ENCODE measurements around the gene UBALD2.
A peak's percentile ranks its signal among the peaks of the same experiment; 100 is the strongest.
"Not testable (repeated sequence)": the region's sequence is repeated elsewhere in the genome, so short reads cannot be mapped to it uniquely, and the experiment has no call there.

The UBALD2 gene

DNA sequence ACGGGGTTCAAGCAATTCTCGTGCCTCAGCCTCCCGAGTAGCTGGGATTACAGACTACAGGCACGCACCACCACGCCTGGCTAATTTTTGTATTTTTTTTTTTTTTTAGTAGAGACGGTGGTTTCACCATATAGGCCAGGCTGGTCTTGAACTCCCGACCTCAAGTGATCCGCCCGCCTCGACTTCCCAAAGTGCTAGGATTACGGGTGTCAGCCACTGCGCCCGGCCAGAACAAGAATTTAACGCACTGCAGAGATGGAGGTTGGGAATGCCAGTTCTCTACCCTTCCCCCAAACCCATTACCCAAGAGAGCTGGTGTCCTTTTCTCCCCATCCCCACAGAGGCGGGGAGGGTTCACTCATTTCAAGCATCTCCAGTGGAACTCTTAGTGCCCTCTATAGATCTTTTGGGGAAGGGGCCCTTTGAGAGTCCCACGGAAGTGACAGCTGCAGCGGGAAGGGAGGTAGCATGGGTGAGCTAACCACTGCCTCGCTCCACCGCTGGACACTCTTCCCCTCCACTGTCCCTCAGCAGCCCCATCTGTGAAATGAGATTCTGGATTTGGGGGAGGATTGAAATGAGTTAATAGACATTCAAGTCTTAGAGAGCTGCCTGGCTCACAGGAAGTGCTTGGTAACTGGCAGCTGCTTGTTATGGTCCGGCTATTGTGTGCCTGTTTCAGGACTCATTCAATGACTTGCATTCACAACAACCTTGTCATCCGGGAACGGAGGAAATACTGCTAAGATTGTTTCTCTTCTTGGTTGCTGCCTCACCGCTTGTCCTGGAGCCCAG is 3.5 kb upstream of the UBALD2 start:
- H3K27me3 ChIP-seq (ENCODE audit: control insufficient read depth, insufficient read depth, low read length) = no peaks in the 10 kb centered on the region
- no peaks in the 10 kb centered on the region for H3K36me3 ChIP-seq (ENCODE audit: control insufficient read depth, insufficient read depth, low read length)
- H3K4me1 ChIP-seq (ENCODE audit: control insufficient read depth, insufficient read depth, low read length) = peaks cover 67% of the 10 kb centered on the region
- H3K9ac ChIP-seq (ENCODE audit: low read length) = peak overlapping the region; percentile 64
- no peak overlapping the region for H3K4me3 ChIP-seq (ENCODE audit: low read length)
- no peaks in the 10 kb centered on the region for H3K9me3 ChIP-seq (ENCODE audit: control insufficient read depth, low read length)

DNA sequence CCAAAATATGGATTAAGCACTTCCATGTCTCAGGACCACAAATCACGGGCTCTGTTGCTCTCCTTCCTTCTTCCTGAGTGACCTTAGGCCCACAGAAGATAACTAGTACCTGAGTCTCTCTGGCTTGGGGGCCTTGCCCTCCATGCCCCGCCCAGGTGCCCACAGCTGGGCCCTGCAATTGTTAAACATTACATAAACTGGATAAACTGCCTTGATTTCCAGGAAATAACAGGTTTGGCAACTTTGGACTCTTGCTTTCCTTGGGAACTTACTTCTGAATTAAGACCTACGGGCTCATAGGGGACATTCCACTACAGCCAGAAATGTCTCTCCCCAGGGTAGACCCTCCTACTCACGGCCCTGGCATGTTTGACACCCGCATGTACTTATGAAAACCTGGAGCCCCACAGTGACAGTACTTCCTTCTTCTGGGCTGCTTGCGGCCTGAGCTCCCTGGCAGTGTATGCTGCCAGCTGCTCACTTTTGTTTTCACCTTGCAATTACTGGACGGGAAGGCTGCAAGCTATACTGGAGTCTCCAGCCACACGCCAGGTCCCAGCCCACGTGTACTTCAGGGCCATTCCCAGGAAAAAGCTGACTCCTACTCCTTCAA is 2.3 kb upstream of the UBALD2 start:
- Histone ChIP-seq H3K4me3 (ENCODE audit: low read length) (no peak overlapping the region), H3K9ac (ENCODE audit: low read length) (peak overlapping the region; percentile 64), H3K36me3 (ENCODE audit: control insufficient read depth, insufficient read depth, low read length) (no peaks in the 10 kb centered on the region), H3K9me3 (ENCODE audit: control insufficient read depth, low read length) (no peaks in the 10 kb centered on the region), H3K4me1 (ENCODE audit: control insufficient read depth, insufficient read depth, low read length) (peaks cover 79% of the 10 kb centered on the region), H3K27me3 (ENCODE audit: control insufficient read depth, insufficient read depth, low read length) (no peaks in the 10 kb centered on the region)

- H3K9me3 ChIP-seq (ENCODE audit: control insufficient read depth, low read length) = no peaks in the 10 kb centered on the region
- H3K4me1 ChIP-seq (ENCODE audit: control insufficient read depth, insufficient read depth, low read length) = peaks cover 80% of the 10 kb centered on the region
- peaks cover 6% of the 10 kb centered on the region for H3K36me3 ChIP-seq (ENCODE audit: control insufficient read depth, insufficient read depth, low read length)
- H3K9ac ChIP-seq (ENCODE audit: low read length) = peak overlapping the region; percentile 64
- H3K4me3 ChIP-seq (ENCODE audit: low read length) = no peak overlapping the region
- no peaks in the 10 kb centered on the region for H3K27me3 ChIP-seq (ENCODE audit: control insufficient read depth, insufficient read depth, low read length)
Measured at GRCh38 chr17:76263896-76264295, 1.3 kb upstream of the UBALD2 start.

- Histone ChIP-seq H3K9ac (ENCODE audit: low read length) (peak overlapping the region; percentile 31), H3K4me3 (ENCODE audit: low read length) (no peak overlapping the region), H3K27me3 (ENCODE audit: control insufficient read depth, insufficient read depth, low read length) (no peaks in the 10 kb centered on the region), H3K9me3 (ENCODE audit: control insufficient read depth, low read length) (no peaks in the 10 kb centered on the region), H3K36me3 (ENCODE audit: control insufficient read depth, insufficient read depth, low read length) (peaks cover 6% of the 10 kb centered on the region), H3K4me1 (ENCODE audit: control insufficient read depth, insufficient read depth, low read length) (peaks cover 81% of the 10 kb centered on the region)
Measured at GRCh38 chr17:76264425-76264754, 758 bp upstream of the UBALD2 start.

GRCh38 chr17:76265624-76266243 is 586 bp downstream of the UBALD2 start:
- peaks cover 6% of the 10 kb centered on the region for H3K36me3 ChIP-seq (ENCODE audit: control insufficient read depth, insufficient read depth, low read length)
- H3K9me3 ChIP-seq (ENCODE audit: control insufficient read depth, low read length) = no peaks in the 10 kb centered on the region
- H3K4me1 ChIP-seq (ENCODE audit: control insufficient read depth, insufficient read depth, low read length) = peaks cover 72% of the 10 kb centered on the region
- H3K27me3 ChIP-seq (ENCODE audit: control insufficient read depth, insufficient read depth, low read length) = no peaks in the 10 kb centered on the region
- peak overlapping the region; percentile 26 for H3K4me3 ChIP-seq (ENCODE audit: low read length)
- peak overlapping the region; percentile 88 for H3K9ac ChIP-seq (ENCODE audit: low read length)

DNA sequence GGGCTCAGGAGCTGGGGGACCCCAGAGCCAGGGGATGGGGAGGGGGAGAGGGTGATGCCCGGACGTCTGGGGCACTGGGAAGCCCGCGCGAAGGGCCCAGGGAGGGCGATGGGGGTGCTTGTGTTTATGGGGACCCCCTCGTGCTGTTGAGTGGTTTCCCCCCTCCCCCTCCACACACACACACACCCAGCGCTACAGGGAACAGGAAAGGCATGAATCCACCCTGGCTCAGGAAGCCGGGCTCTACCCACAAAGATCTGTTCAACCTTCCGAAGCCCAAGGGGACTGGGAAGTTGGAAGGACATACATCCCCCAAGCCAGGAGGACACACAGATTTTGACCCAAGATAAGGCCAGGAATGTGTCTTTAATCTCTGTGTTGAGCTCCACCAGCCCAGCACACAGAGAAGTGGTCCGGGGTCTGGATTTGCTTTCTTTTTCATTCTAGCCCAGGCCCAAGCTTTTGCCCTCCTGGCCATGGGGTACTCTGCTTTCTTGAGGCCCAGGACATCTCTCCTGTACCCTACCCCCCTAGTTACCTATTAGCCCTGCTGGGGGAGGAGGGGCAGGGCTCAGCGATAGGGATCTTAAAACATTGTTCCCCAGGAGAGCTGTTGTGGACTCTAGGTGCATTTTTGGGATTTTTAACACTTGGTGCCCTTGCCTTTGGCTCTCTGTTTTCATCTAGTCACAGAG is 1.2 kb downstream of the UBALD2 start:
- Histone ChIP-seq H3K4me3 (ENCODE audit: low read length) (peak overlapping the region; percentile 26), H3K9ac (ENCODE audit: low read length) (peak overlapping the region; percentile 88), H3K9me3 (ENCODE audit: control insufficient read depth, low read length) (no peaks in the 10 kb centered on the region)

GRCh38 chr17:76267051-76267576 is 2.0 kb downstream of the UBALD2 start:
- H3K9me3 ChIP-seq (ENCODE audit: control insufficient read depth, low read length) = no peaks in the 10 kb centered on the region
- H3K4me3 ChIP-seq (ENCODE audit: low read length) = peak overlapping the region; percentile 26
- no peaks in the 10 kb centered on the region for H3K27me3 ChIP-seq (ENCODE audit: control insufficient read depth, insufficient read depth, low read length)
- H3K4me1 ChIP-seq (ENCODE audit: control insufficient read depth, insufficient read depth, low read length) = peaks cover 72% of the 10 kb centered on the region
- peak overlapping the region; percentile 88 for H3K9ac ChIP-seq (ENCODE audit: low read length)
- peaks cover 6% of the 10 kb centered on the region for H3K36me3 ChIP-seq (ENCODE audit: control insufficient read depth, insufficient read depth, low read length)

More for the DNA sequence above, 1.2 kb downstream of the UBALD2 start:
- H3K4me1 ChIP-seq (ENCODE audit: control insufficient read depth, insufficient read depth, low read length) = peaks cover 72% of the 10 kb centered on the region
- H3K27me3 ChIP-seq (ENCODE audit: control insufficient read depth, insufficient read depth, low read length) = no peaks in the 10 kb centered on the region
- H3K36me3 ChIP-seq (ENCODE audit: control insufficient read depth, insufficient read depth, low read length) = peaks cover 6% of the 10 kb centered on the region

DNA sequence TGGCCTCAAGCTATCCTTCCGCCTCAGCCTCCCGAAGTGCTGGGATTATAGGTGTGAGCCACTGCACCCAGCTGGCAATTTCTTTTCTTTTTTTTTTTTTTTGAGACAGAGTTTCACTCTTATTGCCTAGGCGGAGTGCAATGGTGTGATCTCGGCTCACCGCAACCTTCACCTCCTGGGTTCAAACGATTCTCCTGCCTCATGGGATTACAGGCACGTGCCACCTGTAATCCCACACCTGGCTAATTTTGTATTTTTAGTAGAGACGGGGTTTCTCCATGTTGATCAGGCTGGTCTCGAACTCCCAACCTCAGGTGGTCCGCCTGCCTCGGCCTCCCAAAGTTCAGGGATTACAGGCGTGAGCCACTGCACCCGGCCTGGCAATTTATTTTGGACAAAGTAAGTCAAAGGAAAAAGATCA is 2.4 kb downstream of the UBALD2 start:
- not testable (repeated sequence) for H3K36me3 ChIP-seq (ENCODE audit: control insufficient read depth, insufficient read depth, low read length); H3K27me3 ChIP-seq (ENCODE audit: control insufficient read depth, insufficient read depth, low read length); H3K9me3 ChIP-seq (ENCODE audit: control insufficient read depth, low read length); H3K4me3 ChIP-seq (ENCODE audit: low read length)
- Histone ChIP-seq H3K4me1 (ENCODE audit: control insufficient read depth, insufficient read depth, low read length) (peaks cover 72% of the 10 kb centered on the region), H3K9ac (ENCODE audit: low read length) (peak overlapping the region; percentile 51)

DNA sequence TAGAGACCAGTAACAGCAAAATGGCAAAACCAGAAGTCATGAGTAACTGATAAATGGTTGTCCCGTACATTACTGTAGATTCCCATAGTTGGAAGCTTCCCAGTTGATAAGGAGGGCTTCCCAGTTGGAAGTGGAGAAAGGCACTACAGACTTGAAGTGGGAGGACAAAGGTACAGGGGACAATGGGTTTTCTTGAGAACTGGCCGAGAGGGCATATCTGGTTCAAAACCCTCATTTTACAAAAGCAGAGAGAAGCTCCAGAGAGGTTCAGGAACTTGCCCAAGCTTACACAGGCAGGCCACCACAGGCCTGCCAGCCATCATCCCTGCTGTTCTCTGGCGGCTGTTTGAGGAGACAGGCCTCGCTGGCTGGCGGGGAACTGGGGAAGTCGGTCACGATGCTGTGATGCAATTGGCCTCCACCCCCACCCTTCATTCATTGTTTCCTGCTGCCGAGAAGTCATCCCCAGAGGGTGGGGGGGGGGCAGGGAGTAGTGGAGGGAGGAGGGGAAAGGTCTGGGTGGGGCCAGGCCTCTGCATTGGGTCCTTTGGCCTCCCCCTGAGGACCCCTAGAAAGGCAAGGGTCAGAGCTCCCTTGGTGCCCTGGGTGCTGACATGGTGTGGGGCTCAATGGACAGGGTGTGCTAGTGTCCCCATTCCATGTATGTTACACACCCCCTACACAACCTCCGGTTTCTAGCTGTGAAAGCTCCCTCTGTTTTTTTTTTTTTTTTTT is 3.0 kb downstream of the UBALD2 start:
- Histone ChIP-seq H3K9ac (ENCODE audit: low read length) (peak overlapping the region; percentile 51), H3K4me1 (ENCODE audit: control insufficient read depth, insufficient read depth, low read length) (peaks cover 72% of the 10 kb centered on the region), H3K36me3 (ENCODE audit: control insufficient read depth, insufficient read depth, low read length) (peaks cover 6% of the 10 kb centered on the region), H3K9me3 (ENCODE audit: control insufficient read depth, low read length) (no peaks in the 10 kb centered on the region), H3K27me3 (ENCODE audit: control insufficient read depth, insufficient read depth, low read length) (no peaks in the 10 kb centered on the region), H3K4me3 (ENCODE audit: low read length) (no peak overlapping the region)

DNA sequence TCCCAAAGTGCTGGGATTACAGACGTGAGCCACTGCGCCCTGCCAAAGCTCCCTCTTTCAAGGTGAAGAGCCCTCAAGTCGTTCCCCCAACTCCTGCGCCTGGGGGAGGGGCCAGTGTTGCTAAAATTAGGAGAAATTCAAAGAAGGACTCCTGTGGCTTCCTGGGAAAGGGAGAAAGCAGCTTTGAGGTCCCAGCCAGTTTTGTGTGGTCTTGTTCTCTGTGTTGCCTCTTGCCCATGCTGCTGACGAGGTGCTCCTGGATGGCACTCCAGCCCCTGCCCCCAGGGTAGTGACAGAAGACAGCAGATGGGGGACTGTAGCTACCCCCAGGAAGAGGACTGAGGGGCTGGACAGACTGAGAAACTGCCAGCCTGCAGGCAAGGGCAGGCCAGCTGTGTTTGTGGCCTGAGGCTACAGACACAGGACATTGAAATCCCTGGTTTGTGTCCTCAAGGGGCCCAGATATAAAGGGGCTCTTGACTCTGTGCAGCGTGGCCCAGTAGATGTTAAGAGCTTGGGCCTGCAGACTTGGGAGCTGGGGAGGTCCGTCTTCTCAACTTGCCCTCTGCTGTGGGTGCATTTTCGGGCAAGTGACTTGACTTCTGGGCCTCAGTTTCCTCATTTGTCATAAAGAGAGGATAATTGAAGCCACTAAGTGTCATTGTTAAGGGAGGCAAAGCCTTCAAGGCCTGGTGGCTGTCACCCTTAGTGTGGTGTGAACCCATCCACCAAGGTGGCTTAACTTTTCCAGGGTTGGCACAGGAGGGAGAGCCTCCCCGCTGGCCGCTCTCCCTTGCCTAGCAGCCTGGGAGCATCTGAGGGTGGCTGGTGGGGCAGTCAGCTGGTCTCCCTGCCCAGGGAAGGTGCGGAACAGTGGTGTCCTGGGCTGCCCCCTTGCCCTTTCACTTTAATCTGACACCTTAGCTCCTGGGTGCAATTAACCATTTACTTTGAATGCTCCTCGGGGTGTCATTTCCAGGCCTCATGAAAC is 4.1 kb downstream of the UBALD2 start:
- Histone ChIP-seq H3K9ac (ENCODE audit: low read length) (peak overlapping the region; percentile 17), H3K4me1 (ENCODE audit: control insufficient read depth, insufficient read depth, low read length) (peaks cover 67% of the 10 kb centered on the region), H3K36me3 (ENCODE audit: control insufficient read depth, insufficient read depth, low read length) (peaks cover 6% of the 10 kb centered on the region), H3K4me3 (ENCODE audit: low read length) (no peak overlapping the region), H3K27me3 (ENCODE audit: control insufficient read depth, insufficient read depth, low read length) (no peaks in the 10 kb centered on the region), H3K9me3 (ENCODE audit: control insufficient read depth, low read length) (no peaks in the 10 kb centered on the region)

Measured in mucosa of stomach (tissue), 1 donor.